ENCODE measurements around the gene GCDH.
A peak's percentile ranks its signal among the peaks of the same experiment; 100 is the strongest.
"Not testable (repeated sequence)": the region's sequence is repeated elsewhere in the genome, so short reads cannot be mapped to it uniquely, and the experiment has no call there.

The GCDH gene

DNA sequence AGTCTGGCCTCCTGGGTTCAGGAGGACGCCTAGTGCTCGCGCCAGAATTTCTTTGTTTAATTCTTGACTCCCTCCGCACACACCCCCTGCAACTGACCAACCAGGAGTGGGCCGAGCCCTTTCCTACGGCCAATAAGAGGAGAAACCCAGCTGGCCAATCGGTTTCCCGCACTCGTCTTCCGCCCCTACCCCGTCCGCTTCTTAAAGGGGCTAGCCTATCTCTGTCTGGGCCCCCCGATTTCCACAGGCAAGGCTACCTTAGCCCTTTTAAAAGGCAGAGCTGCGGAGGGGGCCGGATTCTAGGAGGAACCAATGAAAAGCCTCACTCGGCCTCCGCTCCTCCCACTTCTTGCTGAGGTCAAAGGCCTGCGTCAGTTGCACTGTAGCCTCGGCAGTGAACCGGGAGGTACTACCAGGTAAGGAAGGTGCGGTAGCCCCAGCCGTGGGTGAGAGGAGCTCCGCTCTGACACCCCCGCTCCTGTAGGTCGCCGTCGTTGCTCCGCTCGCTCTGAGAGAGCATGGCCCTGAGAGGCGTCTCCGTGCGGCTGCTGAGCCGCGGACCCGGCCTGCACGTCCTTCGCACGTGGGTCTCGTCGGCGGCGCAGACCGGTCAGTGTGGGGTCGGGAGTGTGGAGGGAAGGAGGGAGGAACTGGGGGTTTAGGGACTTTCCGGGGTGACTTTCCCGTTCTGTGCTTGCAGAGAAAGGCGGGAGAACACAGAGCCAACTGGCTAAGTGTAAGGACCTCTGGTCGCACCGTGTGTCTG is at the start of gene GCDH:
Gene GCDH (plus strand): TSS at position 374 of the 766 bp plus-strand sequence. CDS start 145 bp downstream, at position 519.
- Mint-ChIP-seq H3K27ac (peak within 1 kb of the TSS; percentile 90), H3K36me3 (peaks cover 11% of the 10 kb centered on the region), H3K4me3 (peak within 1 kb of the TSS; percentile 93), H3K4me1 (peaks cover 17% of the 10 kb centered on the region), H3K27me3 (no peaks in the 10 kb centered on the region), H3K9me3 (no peaks in the 10 kb centered on the region)
- DNase-seq (ENCODE audit: low spot score in 2 of 2): peak; percentile 83 to 94
- ATAC-seq (ENCODE audit: low read depth): peak; percentile 88

DNA sequence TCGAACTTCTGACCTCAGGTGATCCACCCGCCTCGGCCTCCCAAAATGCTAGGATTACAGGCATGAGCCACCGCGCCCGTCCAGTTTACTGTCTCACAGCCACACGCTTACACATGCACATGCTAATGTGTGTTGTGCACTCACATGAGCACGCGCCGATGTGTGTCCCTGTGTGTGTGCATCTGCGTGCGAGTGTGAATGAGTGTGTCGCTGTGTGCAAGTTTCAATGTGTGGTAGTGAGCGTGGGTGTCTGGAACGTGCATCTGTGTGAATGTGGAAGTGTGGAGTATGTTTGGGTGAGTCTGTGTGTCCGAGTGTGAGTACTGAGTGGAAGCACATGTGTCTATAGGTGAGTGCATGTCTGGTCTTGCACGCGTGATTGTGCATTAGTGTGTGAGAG is 48.4 kb upstream of the GCDH start:
- no peak for DNase-seq (ENCODE audit: low spot score in 2 of 2)
- Mint-ChIP-seq H3K36me3 (peaks cover 3% of the 10 kb centered on the region), H3K4me3 (no peak overlapping the region), H3K9me3 (no peaks in the 10 kb centered on the region), H3K27me3 (peaks cover 42% of the 10 kb centered on the region), H3K4me1 (peaks cover 18% of the 10 kb centered on the region), H3K27ac (no peak overlapping the region)
- ATAC-seq (ENCODE audit: low read depth): no peak

DNA sequence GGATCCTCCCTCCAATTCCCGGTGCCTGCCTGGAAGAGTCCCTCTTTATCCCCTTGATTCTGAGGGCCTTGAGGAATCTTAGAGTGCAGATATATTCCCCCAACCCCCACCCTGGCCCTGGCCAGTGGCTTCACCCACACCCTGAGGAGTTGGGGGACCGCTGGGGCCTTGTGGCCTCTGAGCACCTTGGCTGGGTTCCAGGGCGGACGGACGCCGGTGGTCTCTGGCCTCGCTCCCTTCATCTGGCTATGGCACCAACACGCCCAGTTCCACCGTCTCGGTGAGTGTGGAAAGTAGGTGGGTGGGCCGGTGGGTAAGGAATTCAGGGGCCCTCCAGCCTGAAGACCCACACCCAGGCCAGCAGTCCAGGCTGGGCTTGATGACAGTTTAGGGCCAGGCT is 47.6 kb upstream of the GCDH start:
- H3K27me3 Mint-ChIP-seq: peaks cover 41% of the 10 kb centered on the region
- H3K36me3 Mint-ChIP-seq: peaks cover 3% of the 10 kb centered on the region
- DNase-seq (ENCODE audit: low spot score in 2 of 2) (no peak), ATAC-seq (ENCODE audit: low read depth) (no peak)
- H3K4me1 Mint-ChIP-seq: peaks cover 20% of the 10 kb centered on the region
- H3K27ac Mint-ChIP-seq: no peak overlapping the region
- no peak overlapping the region for H3K4me3 Mint-ChIP-seq
- H3K9me3 Mint-ChIP-seq: no peaks in the 10 kb centered on the region

- H3K27me3 Mint-ChIP-seq: peaks cover 36% of the 10 kb centered on the region
- peaks cover 3% of the 10 kb centered on the region for H3K36me3 Mint-ChIP-seq
- peaks cover 15% of the 10 kb centered on the region for H3K4me1 Mint-ChIP-seq
- DNase-seq (ENCODE audit: low spot score in 2 of 2) (no peak), ATAC-seq (ENCODE audit: low read depth) (no peak)
- no peaks in the 10 kb centered on the region for H3K9me3 Mint-ChIP-seq
- H3K4me3 Mint-ChIP-seq: no peak overlapping the region
- no peak overlapping the region for H3K27ac Mint-ChIP-seq
Measured at GRCh38 chr19:12843999-12844732, 46.8 kb upstream of the GCDH start.

- not testable (repeated sequence) for H3K36me3 Mint-ChIP-seq; H3K9me3 Mint-ChIP-seq; ATAC-seq (ENCODE audit: low read depth); H3K27ac Mint-ChIP-seq; H3K4me1 Mint-ChIP-seq; H3K4me3 Mint-ChIP-seq; DNase-seq (ENCODE audit: low spot score in 2 of 2)
- peaks cover 19% of the 10 kb centered on the region for H3K27me3 Mint-ChIP-seq
Measured at GRCh38 chr19:12846613-12847012, 44.3 kb upstream of the GCDH start.

DNA sequence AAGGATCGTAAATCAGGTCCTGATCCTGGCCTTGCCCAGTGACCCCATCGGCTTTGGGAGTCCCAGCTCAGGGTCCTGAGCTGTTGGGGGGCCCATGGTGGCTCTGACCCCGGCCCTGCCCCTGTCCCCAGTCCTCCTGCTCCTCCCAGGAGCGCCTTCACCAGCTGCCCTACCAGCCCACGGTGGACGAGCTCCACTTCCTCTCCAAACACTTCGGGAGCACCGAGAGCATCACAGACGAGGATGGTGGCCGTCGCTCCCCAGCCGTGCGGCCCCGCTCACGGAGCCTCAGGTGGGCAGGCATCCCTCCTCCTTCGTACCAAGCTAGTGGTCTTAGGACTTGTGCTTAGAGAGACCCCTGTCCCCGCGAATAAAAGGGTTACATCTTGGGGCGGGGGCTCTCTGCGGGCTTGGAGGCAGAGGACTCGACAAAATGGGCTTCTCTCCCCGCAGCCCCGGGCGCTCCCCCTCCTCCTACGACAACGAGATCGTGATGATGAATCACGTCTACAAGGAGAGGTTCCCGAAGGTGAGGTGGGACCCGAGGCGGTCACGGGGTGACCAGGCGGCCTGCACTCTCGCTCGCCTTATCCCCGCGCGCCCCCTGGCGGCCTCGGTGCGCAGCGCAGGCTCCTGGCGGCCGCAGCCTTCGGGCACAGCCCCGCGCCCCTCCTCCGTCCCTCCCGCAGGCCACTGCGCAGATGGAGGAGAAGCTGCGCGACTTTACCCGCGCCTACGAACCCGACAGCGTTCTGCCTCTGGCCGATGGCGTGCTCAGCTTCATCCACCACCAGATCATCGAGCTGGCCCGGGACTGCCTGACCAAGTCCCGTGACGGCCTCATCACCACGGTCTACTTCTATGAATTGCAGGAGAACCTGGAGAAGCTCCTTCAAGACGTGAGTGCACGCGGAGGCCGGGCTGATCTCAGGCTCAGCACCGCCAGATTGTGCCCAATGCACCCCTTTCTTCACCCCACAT is 43.5 kb upstream of the GCDH start:
- Mint-ChIP-seq H3K9me3 (no peaks in the 10 kb centered on the region), H3K36me3 (no peaks in the 10 kb centered on the region), H3K27me3 (peaks cover 14% of the 10 kb centered on the region), H3K27ac (no peak overlapping the region), H3K4me1 (peaks cover 2% of the 10 kb centered on the region), H3K4me3 (peak overlapping the region; percentile 46)
- DNase-seq (ENCODE audit: low spot score in 2 of 2) (peak; percentile 89 to 98), ATAC-seq (ENCODE audit: low read depth) (peak; percentile 95)

DNA sequence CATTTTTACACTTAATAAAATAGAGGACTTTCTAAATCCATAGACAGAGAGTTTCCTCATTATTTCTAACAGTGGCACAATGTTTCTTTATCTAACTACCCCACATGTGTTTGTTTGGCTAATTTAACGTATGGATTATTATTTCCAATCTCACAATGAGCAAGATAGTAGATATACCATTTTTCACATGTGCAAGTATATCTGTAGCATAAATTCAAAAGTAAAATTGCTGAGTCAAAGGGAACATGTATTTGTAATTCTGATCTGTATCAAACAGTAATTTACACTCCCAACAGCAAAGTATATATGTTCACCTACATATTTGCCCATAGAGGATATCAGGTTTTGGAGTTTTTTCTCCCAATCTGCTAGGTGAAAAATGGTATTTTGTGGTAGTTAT is 34.3 kb upstream of the GCDH start:
- H3K27ac Mint-ChIP-seq: no peak overlapping the region
- peaks cover 2% of the 10 kb centered on the region for H3K27me3 Mint-ChIP-seq
- DNase-seq (ENCODE audit: low spot score in 2 of 2) (no peak), ATAC-seq (ENCODE audit: low read depth) (no peak)
- H3K36me3 Mint-ChIP-seq: no peaks in the 10 kb centered on the region
- H3K9me3 Mint-ChIP-seq: peaks cover 4% of the 10 kb centered on the region
- no peak overlapping the region for H3K4me3 Mint-ChIP-seq
- no peaks in the 10 kb centered on the region for H3K4me1 Mint-ChIP-seq

DNA sequence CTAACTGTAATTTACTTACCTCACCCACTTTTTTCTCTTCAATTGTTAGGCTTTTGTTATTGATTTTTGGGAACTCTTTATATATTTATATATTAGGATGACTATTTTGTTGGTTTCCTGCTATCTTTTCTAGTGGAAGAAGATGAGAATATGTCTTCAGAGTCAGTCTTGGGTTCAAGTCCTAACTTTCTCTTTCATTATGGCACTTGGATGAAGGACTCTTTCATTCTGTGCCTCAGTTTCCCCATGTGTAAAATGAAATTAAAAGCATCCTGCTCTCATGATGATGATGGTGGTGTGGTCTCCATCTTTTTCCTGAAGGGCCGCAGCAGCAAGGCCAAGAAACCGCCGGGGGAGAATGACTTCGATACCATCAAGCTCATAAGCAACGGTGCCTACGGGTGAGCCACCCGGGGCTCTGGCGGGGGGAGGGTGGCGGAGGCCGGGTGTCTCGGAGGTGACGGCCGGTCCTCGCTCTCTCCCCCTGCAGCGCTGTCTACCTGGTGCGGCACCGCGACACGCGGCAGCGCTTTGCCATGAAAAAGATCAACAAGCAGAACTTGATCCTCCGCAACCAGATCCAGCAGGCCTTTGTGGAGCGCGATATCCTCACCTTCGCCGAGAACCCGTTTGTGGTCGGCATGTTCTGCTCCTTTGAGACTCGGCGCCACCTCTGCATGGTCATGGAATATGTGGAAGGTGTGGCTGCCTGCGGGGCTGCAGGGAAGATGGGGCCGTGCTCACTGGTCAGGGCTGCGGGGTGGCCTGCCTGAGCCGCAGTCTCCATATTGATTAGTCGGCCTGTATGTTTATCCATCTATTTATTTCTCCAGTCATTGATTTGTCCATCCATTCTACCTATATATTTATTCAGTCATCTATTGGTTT is 32.7 kb upstream of the GCDH start:
- H3K27ac Mint-ChIP-seq: no peak overlapping the region
- H3K4me1 Mint-ChIP-seq: no peaks in the 10 kb centered on the region
- DNase-seq (ENCODE audit: low spot score in 2 of 2): no peak
- peaks cover 4% of the 10 kb centered on the region for H3K27me3 Mint-ChIP-seq
- H3K9me3 Mint-ChIP-seq: peaks cover 4% of the 10 kb centered on the region
- H3K4me3 Mint-ChIP-seq: no peak overlapping the region
- no peaks in the 10 kb centered on the region for H3K36me3 Mint-ChIP-seq
- ATAC-seq (ENCODE audit: low read depth): no peak

GRCh38 chr19:12859546-12859945 is 31.4 kb upstream of the GCDH start:
- Mint-ChIP-seq H3K9me3 (peaks cover 4% of the 10 kb centered on the region), H3K36me3 (no peaks in the 10 kb centered on the region), H3K27me3 (peaks cover 7% of the 10 kb centered on the region), H3K4me3 (no peak overlapping the region), H3K4me1 (no peaks in the 10 kb centered on the region), H3K27ac (no peak overlapping the region)
- no peak for ATAC-seq (ENCODE audit: low read depth)
- DNase-seq (ENCODE audit: low spot score in 2 of 2): no peak

- Mint-ChIP-seq H3K27ac (no peak overlapping the region), H3K27me3 (peaks cover 9% of the 10 kb centered on the region), H3K4me1 (peaks cover 9% of the 10 kb centered on the region), H3K4me3 (no peak overlapping the region), H3K9me3 (no peaks in the 10 kb centered on the region), H3K36me3 (no peaks in the 10 kb centered on the region)
- no peak for ATAC-seq (ENCODE audit: low read depth)
- DNase-seq (ENCODE audit: low spot score in 2 of 2): no peak
Measured at GRCh38 chr19:12864143-12864542, 26.8 kb upstream of the GCDH start.

DNA sequence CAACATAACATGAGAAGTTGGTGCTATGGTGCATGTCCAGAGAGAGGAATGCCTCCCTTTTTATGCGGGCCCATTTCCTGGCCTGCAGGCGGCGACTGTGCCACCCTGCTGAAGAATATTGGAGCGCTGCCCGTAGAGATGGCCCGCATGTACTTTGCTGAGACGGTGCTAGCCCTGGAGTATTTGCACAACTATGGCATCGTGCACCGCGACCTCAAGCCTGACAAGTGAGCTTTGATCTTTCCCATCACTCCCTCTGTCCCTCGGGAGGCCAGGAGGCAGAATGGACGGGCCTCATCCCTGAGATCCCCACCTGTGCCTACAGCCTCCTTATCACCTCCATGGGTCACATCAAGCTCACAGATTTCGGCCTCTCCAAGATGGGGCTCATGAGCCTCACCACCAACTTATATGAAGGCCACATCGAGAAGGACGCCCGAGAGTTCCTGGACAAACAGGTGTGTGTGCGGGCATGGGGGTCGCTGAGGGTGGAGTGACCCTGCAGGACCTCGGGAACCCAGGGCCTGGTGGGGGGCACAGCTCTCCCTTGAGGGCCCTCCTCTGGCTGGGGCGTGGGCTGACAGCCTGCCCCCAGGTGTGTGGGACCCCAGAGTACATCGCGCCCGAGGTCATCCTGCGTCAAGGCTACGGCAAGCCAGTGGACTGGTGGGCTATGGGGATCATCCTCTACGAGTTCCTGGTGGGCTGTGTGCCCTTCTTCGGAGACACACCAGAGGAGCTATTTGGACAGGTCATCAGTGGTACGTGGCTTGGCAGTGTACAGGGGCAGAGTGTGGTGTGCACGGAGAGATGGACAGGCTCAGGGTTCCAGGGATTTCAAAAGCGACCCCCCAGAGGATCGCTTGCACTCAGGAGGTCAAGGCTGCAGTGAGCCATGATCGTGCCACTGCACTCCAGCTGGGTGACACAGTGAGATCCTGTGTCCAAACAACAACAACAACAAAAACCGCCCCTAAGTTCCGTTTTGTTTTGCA is 25.9 kb upstream of the GCDH start:
- Mint-ChIP-seq H3K9me3 (no peaks in the 10 kb centered on the region), H3K36me3 (no peaks in the 10 kb centered on the region), H3K27ac (no peak overlapping the region), H3K4me3 (no peak overlapping the region), H3K27me3 (peaks cover 9% of the 10 kb centered on the region), H3K4me1 (peaks cover 9% of the 10 kb centered on the region)
- ATAC-seq (ENCODE audit: low read depth) (no peak), DNase-seq (ENCODE audit: low spot score in 2 of 2) (no peak)

DNA sequence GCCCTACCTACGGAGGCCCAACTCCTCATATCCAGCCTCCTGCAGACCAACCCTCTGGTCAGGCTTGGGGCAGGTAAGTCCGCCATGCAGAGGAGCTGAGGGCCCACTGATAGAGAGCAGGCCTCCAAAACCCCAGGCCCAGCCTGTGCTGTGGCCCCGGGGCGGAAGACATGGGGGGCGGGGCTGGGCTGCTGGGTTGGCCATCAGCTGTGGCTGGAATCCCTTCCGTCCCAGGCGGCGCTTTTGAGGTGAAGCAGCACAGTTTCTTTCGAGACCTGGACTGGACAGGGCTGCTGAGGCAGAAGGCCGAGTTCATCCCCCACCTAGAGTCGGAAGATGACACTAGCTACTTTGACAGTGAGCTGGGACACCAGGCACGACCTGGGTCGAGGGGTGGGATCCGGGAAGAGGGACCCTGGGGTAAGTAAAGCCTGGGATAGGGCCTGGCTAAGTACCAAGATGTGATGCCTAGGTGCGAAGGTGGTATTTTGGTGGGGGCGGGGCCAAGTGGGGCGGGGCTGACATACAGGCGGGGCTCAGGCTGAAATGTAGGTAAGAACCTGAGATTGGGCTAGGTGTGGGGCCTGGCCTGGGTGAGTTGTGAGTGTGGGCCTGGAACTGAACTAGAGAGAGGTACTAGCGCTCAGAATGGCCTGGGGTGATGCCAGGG is 25.1 kb upstream of the GCDH start:
- no peaks in the 10 kb centered on the region for H3K36me3 Mint-ChIP-seq
- DNase-seq (ENCODE audit: low spot score in 2 of 2): no peak
- ATAC-seq (ENCODE audit: low read depth): no peak
- H3K4me1 Mint-ChIP-seq: peaks cover 9% of the 10 kb centered on the region
- H3K4me3 Mint-ChIP-seq: peak overlapping the region; percentile 42
- peaks cover 9% of the 10 kb centered on the region for H3K27me3 Mint-ChIP-seq
- no peak overlapping the region for H3K27ac Mint-ChIP-seq
- no peaks in the 10 kb centered on the region for H3K9me3 Mint-ChIP-seq

All from memory B cell (primary cell).